Measurements from ENCODE around the gene LRRC10B. TPM values are rescaled to one million over a fixed set of nuclear protein-coding genes. Genes with fewer than 3 reads are reported as not detected.

The LRRC10B gene
- total RNA-seq, 4 donors from 2014 or later, result 0.35 to 2.5 TPM; not detected in 2

- H3K4me1 ChIP-seq, result no peaks in the 10 kb centered on the region
Observed at GRCh38 chr11:61499816-61500491, 8.6 kb upstream of the LRRC10B start.

GRCh38 chr11:61502522-61502921 lies 6.0 kb upstream of the LRRC10B start:
- Histone ChIP-seq H3K27ac (no peak overlapping the region), H3K36me3 (no peaks in the 10 kb centered on the region), H3K9me3 (no peaks in the 10 kb centered on the region), H3K4me1 (no peaks in the 10 kb centered on the region), H3K4me3 (no peak overlapping the region), H3K27me3 (no peaks in the 10 kb centered on the region)
- no peak for TF ChIP-seq CTCF (IDR thresholded peaks at IDR 0.05)
- no peak for TF ChIP-seq POLR2A (IDR thresholded peaks at IDR 0.05)
- no peak for DNase-seq

More at GRCh38 chr11:61499816-61500491, 8.6 kb upstream of the LRRC10B start:
- Histone ChIP-seq H3K4me3 (no peak overlapping the region), H3K36me3 (no peaks in the 10 kb centered on the region), H3K27ac (no peak overlapping the region), H3K9me3 (no peaks in the 10 kb centered on the region), H3K27me3 (no peaks in the 10 kb centered on the region)
- TF ChIP-seq POLR2A (IDR thresholded peaks at IDR 0.05) (no peak), CTCF (IDR thresholded peaks at IDR 0.05) (no peak)
- DNase-seq, result no peak

GRCh38 chr11:61503135-61503770 lies 5.3 kb upstream of the LRRC10B start:
- Histone ChIP-seq H3K9me3 (no peaks in the 10 kb centered on the region), H3K4me1 (peaks cover 0 to 6% (median under 1%) of the 10 kb centered on the region in 4 donors), H3K27me3 (no peaks in the 10 kb centered on the region), H3K4me3 (no peak overlapping the region), H3K27ac (no peak overlapping the region), H3K36me3 (no peaks in the 10 kb centered on the region)
- TF ChIP-seq CTCF (IDR thresholded peaks at IDR 0.05), result no peak
- no peak for TF ChIP-seq POLR2A (IDR thresholded peaks at IDR 0.05)
- no peak for DNase-seq

- no peak overlapping the region for H3K27ac ChIP-seq
- TF ChIP-seq CTCF (IDR thresholded peaks at IDR 0.05), result no peak
- TF ChIP-seq POLR2A (IDR thresholded peaks at IDR 0.05), result no peak
- H3K4me3 ChIP-seq, result no peak overlapping the region
- no peaks in the 10 kb centered on the region for H3K9me3 ChIP-seq
- peaks cover 0 to 6% of the 10 kb centered on the region in 2 donors for H3K27me3 ChIP-seq
- H3K4me1 ChIP-seq, result peaks cover 0 to 23% (median 8%) of the 10 kb centered on the region in 4 donors
- DNase-seq, result no peak
- no peaks in the 10 kb centered on the region for H3K36me3 ChIP-seq
Observed at GRCh38 chr11:61505106-61505505, 3.4 kb upstream of the LRRC10B start.

- Histone ChIP-seq H3K27me3 (peaks cover 0 to 10% of the 10 kb centered on the region in 2 donors), H3K4me3 (no peak overlapping the region), H3K36me3 (no peaks in the 10 kb centered on the region), H3K27ac (no peak overlapping the region), H3K9me3 (no peaks in the 10 kb centered on the region), H3K4me1 (peaks cover 0 to 29% (median 8%) of the 10 kb centered on the region in 4 donors)
- DNase-seq, result no peak
- TF ChIP-seq POLR2A (IDR thresholded peaks at IDR 0.05) (no peak), CTCF (IDR thresholded peaks at IDR 0.05) (no peak)
Observed at GRCh38 chr11:61505640-61506155, 2.9 kb upstream of the LRRC10B start.
